ENCODE results near the gene FILIP1L.

Gene FILIP1L

DNA sequence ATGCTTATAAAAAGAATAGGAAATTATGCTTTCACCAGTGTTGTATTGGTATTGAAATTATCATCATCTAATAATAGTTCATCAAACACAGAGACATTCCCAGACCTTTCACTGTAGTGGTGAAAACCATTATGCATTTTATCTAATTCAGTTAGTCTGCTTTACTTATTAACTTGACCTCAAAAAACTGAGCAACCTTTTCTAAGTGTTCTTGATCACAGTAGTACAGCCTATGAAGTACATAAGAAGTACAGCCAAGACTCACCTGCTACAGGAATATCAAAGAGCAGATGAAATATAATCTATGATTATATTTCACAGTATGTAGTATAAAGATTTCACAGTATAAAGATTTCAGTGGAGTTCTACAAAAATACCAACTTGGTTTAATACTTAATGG lies 75.2 kb downstream of the FILIP1L start:
- DNase-seq: no peak

- no peak for DNase-seq
Measured at GRCh38 chr3:100033903-100034471, 80.3 kb downstream of the FILIP1L start.

DNA sequence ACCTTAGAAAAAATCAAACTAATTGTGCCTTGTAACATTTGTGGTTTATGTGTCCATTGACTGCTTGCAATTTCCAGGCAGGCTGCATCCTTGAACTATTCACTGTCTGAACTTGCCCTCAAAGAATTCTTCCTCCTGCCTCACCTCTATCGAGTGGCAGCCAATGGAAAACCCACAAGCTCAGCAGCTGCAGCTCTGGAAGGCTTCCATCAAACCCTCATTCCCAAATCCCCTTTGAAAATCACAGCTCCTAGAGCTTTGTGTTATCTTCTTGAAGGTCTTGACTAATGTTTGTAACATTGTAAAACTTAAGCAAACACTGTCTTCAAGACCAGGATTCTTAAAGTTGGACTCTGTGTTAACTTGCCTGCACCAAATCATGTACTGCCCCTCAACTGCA lies 81.1 kb downstream of the FILIP1L start:
- DNase-seq: no peak

DNA sequence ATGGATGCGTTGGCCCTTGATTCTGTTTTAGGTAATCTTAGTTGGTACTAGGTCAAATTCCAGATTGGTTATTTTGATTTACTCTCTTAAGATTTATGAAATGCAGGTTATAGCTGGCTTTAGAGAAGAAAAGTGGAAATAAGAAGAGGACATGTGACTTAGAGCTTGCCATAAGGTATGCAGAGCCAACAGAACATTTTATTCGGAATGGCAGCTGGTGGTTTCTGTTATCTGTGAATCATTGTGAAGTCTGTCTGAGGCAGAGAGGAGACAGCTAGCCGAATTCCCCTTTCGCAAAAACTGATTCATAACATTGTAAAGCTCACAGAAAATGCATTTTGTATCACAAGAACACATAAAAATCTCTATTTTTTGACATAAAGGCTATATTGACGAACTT lies 82.1 kb downstream of the FILIP1L start:
- DNase-seq: no peak

GRCh38 chr3:100030914-100031425 lies 83.3 kb downstream of the FILIP1L start:
- DNase-seq: no peak

DNA sequence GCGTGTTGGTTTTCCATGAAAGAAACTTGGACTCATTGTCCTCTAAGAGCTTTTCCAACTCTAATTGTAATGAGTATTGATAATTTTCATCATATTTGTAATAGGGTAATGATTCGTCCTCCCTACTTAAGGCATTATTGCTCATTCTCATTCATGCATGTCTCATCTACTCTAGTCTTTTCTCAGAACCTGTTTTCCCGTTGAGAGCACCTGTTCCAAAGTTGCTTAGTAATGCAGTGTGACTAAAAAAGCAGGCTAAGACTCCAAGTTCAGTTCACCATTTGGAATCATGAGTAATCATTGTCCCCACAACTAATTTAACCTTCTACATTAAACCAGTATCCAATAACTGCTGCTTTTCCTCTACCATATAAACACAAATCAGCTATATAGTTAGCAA lies 84.0 kb downstream of the FILIP1L start:
- no peak for DNase-seq

DNA sequence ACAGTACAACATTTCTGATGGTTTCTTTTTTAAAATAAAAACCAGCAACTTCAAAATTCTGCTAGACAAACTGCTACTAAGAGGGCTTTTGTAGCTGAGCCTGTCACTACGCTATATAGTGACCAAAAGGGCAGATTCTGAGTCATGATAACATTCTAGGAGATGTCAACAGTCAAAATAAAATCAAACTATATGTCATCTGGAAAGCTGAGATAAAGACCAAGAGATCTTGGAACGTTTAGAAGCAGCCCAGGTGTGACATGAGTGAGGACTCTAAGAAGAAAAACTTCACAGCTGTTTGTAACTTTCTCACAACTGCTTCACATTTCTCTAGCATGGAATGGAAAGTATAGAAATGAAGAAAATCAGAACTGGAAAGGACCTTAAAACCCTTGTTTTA lies 84.6 kb downstream of the FILIP1L start:
- DNase-seq: no peak

- DNase-seq: no peak
Measured at GRCh38 chr3:100029052-100029451, 85.2 kb downstream of the FILIP1L start.

GRCh38 chr3:100027321-100027720 lies 87.0 kb downstream of the FILIP1L start:
- no peak for DNase-seq

DNA sequence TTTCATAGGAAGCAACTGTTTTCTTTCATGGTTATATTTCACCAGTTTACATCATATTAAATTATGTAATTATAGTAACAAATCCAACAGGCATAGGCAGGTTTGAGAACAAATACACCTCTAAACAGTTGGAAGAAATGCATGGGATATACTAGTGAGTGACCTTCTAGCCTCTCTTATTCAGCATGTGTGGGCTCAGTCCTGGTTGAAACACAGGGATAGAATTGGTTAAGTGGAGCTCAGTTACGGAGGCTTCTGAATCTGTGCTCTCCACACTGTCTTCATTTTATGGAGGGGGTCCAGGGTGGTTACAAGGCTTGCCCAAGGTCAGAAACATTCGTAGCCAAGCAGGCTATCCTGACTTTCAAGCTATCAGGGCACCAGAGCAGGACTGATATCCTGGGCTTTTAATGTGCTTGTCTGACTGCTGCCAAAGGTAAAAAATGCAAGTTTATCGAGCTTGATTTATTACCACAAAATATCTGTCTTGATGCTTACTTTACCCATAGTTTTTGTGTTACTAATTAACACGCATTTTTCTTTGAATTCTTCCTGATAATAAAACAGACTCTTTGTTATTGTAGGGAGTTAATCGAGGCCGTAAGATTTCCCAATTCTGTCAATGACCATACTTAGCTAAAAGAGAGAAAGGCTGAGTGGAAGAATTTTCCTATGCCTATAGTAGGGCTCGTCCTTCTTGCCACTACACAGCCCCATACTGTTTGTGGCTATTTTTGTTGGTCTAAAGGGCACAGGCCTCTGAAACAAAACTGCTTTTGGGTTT lies 89.6 kb downstream of the FILIP1L start:
- no peak for DNase-seq

GRCh38 chr3:100023595-100023994 lies 90.7 kb downstream of the FILIP1L start:
- no peak for DNase-seq

DNA sequence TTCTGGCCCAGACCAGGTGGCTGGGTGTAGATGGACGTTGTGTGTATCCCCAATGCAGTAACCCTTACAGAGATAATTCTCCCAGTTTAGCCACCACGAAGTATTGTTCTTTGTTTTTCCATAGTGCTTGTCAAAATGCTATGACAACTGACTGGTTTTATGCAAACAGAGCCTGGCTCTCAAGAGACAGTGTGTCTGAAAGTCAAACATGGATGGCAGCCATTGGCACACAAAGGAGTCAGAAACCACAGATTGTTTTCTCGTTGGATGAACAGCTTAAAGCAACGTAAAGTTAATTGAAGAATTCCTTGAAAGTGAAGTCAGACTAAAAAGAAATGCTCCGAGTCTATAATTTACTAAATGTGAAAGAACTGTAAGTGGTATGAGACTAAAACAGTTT lies 91.2 kb downstream of the FILIP1L start:
- DNase-seq: no peak

- DNase-seq: no peak
Measured at GRCh38 chr3:100022506-100022905, 91.8 kb downstream of the FILIP1L start.

DNA sequence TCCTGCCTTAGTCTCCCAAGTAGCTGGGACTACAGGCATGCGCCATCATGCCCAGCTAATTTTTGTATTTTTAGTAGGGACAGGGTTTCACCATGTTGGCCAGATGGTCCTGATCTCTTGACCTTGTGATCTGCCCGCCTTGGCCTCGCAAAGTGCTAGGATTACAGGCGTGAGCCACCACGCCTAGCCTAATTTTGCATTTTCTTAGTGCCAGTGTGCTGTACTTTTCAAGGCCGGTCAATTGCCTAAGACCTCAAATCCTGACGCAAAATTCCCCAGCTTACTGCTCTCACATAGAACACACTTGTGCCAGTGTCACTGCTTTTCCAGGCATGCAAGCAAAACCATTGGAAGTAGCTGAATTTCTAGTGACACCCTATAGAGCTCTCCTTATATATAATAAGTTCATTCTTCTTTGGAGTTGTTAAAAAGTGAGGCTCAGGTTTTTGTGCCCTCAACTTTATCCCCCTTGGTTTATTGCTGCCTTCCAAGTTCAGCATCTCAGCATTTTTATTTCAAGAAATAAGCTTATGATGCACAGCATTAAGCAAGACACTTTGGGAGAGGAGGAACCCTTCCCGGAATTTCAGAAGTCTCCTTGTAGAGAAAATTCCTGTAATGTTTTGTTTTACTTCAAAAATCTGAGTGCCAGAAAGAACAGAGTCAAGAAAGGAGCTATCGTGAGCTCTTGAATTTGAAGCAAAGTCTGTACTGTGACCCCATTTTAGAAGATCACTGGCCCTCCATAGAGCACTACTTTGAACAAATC lies 93.2 kb downstream of the FILIP1L start:
- DNase-seq: no peak

DNA sequence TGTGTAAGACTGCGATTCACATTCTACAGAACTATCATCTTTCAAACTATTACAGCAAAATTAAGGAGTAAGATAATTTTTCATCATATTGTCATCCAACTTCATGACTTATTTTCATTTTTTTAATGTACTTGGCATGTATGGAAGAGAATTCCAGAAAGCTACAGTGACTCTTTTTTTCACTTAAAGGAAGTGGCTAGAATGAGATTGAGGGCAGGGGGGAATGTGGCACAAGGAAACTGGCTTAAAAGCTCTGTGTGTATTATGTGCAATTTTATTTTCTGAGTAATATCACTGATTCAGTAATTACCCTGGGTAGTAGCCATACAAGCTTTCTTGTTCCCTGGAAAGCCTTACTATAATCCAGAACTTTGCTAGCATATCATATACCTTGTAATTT lies 94.6 kb downstream of the FILIP1L start:
- no peak for DNase-seq

- DNase-seq: no peak
Measured at GRCh38 chr3:100018806-100019205, 95.5 kb downstream of the FILIP1L start.

GRCh38 chr3:100010087-100010417 lies 104.2 kb downstream of the FILIP1L start:
- DNase-seq: no peak

GRCh38 chr3:100009276-100010086 lies 104.8 kb downstream of the FILIP1L start:
- no peak for DNase-seq

DNA sequence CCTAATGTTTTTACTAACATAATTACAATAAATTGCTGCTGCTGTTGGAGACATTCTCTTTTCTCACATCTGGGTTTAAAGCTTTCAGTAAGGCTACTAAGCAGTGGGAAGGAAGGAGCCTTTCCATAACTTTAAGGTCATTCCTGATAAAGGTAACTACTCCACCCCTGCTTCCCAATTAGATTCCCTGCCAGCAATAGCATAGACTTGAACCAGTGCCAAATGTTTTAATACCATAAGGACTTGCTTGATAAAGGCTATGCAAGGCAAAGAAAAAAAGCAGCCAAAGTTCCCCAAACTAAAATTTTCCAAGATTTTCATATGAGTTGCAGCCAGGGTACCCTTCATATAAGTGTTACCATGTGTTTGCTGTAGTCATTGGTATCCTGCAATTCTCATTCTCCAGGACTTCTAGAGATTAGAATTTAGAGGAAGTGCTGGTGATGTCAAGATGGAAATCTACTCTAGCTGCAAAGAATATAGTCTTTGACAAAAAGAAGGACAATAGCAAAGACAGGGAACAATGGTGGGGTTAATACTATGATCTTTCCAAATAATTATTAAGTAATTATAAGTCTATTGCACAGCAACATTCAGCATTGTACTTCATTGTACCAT lies 106.1 kb downstream of the FILIP1L start:
- no peak for DNase-seq

GRCh38 chr3:100007313-100007712 lies 107.0 kb downstream of the FILIP1L start:
- DNase-seq: no peak

DNA sequence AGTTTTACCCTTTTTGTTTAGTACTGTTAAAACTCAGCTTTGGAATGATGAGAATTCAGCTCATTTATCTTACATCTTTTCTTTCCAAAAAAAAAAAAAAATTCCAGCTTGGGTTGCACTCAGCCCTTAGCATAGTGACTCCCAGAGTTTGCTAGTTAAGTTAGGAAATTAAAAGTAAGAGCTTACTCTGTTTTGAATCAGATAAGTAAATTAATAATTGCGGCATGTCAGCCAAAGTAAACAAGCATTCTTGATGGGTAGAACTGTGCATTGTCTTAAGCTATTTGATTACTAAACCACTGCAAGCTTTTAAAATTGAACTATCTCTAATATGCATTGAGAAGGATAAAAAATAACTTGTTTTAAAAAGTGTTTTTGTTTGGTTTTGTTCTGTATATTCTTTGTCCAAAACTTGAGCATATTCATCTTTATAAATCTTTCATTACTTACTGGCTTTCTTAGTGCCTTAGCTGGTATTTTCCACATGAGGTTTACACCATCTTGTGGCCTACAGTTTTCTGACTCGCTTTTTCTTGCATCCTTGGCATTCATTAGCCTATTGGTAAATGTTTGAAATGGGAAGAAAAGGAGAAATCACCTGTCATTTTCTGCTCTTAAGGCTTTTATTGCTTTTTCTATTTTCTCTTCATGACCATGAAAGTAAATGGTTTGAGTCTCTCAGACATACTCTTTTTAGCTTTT lies 107.6 kb downstream of the FILIP1L start:
- DNase-seq: no peak
